HFFc6 (cell line): ENCODE data around the gene SYT13. TPM values are rescaled to one million over a fixed set of nuclear protein-coding genes. Genes with fewer than 3 reads are reported as not detected.

Experiments
- DNase-seq: peaks from one replicate; pipeline ENCODE4 v3.0.0-alpha.2; 2018
- H3K27ac Mint-ChIP-seq: 2 replicates; pipeline ENCODE4 v1.8.0; 2020; ENCODE audit warnings: mild to moderate bottlenecking, mixed read lengths
- H3K27me3 Mint-ChIP-seq: 2 replicates; pipeline ENCODE4 v1.8.0; 2021; ENCODE audit warnings: mild to moderate bottlenecking, moderate library complexity, mixed read lengths; ENCODE audit not compliant: insufficient read depth
- H3K36me3 Mint-ChIP-seq: 2 replicates; pipeline ENCODE4 v1.8.0; 2021; ENCODE audit warnings: low read depth, mixed read lengths
- H3K4me1 Mint-ChIP-seq: 2 replicates; pipeline ENCODE4 v1.8.0; 2020; ENCODE audit warnings: low read depth, mixed read lengths
- H3K4me3 Mint-ChIP-seq: 2 replicates; pipeline ENCODE4 v1.8.0; 2020; ENCODE audit warnings: mild to moderate bottlenecking, moderate library complexity, mixed read lengths
- H3K9me3 Mint-ChIP-seq: 2 replicates; pipeline ENCODE4 v1.8.0; 2020; ENCODE audit warnings: mild to moderate bottlenecking, mixed read lengths
- CTCF ChIP-seq: fragments of 200-600 bp; sonication (generic); IDR thresholded peaks from 2 replicates; pipeline ENCODE4 v1.5.0; 2021; ENCODE audit warnings: antibody characterized with exemption, mild to moderate bottlenecking
- total RNA-seq, 6 experiments: library from RNA; stranded (reverse); fragmentation: NEBNext Ultra II Directional; extraction: Animal tissue kit (Norgen Biotek cat#: 25700); gene quantifications; 2 replicates in 1 of 6; 3 replicates in 5 of 6; pipeline ENCODE4 v1.2.3, GENCODE V29; 2021

SYT13 gene
- total RNA-seq, 6 experiments from 2014 or later, result not detected

- Mint-ChIP-seq H3K27ac (no peak overlapping the region), H3K4me1 (no peaks in the 10 kb centered on the region), H3K9me3 (no peaks in the 10 kb centered on the region), H3K4me3 (no peak overlapping the region), H3K27me3 (peaks cover 20% of the 10 kb centered on the region), H3K36me3 (no peaks in the 10 kb centered on the region)
- no peak for DNase-seq
- TF ChIP-seq CTCF, result no peak
These were observed 60.9 kb downstream of the SYT13 start for GRCh38 chr11:45225277-45225676.

GRCh38 chr11:45224766-45225165 is 61.4 kb downstream of the SYT13 start:
- Mint-ChIP-seq H3K9me3 (no peaks in the 10 kb centered on the region), H3K36me3 (no peaks in the 10 kb centered on the region)

GRCh38 chr11:45223496-45223895 is 62.6 kb downstream of the SYT13 start:
- H3K27me3 Mint-ChIP-seq, result peaks cover 20% of the 10 kb centered on the region
- no peak overlapping the region for H3K27ac Mint-ChIP-seq
- H3K4me3 Mint-ChIP-seq, result no peak overlapping the region
- no peak for DNase-seq
- no peaks in the 10 kb centered on the region for H3K9me3 Mint-ChIP-seq
- no peaks in the 10 kb centered on the region for H3K36me3 Mint-ChIP-seq
- no peak for TF ChIP-seq CTCF
- H3K4me1 Mint-ChIP-seq, result no peaks in the 10 kb centered on the region

More at GRCh38 chr11:45224766-45225165, 61.4 kb downstream of the SYT13 start:
- TF ChIP-seq CTCF, result no peak
- H3K27me3 Mint-ChIP-seq, result peaks cover 20% of the 10 kb centered on the region
- no peak for DNase-seq
- no peaks in the 10 kb centered on the region for H3K4me1 Mint-ChIP-seq
- H3K4me3 Mint-ChIP-seq, result no peak overlapping the region
- H3K27ac Mint-ChIP-seq, result no peak overlapping the region

GRCh38 chr11:45219411-45219810 is 66.7 kb downstream of the SYT13 start:
- H3K9me3 Mint-ChIP-seq, result no peaks in the 10 kb centered on the region
- H3K27ac Mint-ChIP-seq, result no peak overlapping the region
- no peak for TF ChIP-seq CTCF
- H3K4me3 Mint-ChIP-seq, result no peak overlapping the region
- H3K36me3 Mint-ChIP-seq, result no peaks in the 10 kb centered on the region
- no peaks in the 10 kb centered on the region for H3K4me1 Mint-ChIP-seq
- peaks cover 20% of the 10 kb centered on the region for H3K27me3 Mint-ChIP-seq
- no peak for DNase-seq

GRCh38 chr11:45218705-45219104 is 67.4 kb downstream of the SYT13 start:
- Mint-ChIP-seq H3K27ac (no peak overlapping the region), H3K9me3 (no peaks in the 10 kb centered on the region), H3K4me1 (no peaks in the 10 kb centered on the region), H3K27me3 (peaks cover 17% of the 10 kb centered on the region), H3K4me3 (no peak overlapping the region), H3K36me3 (no peaks in the 10 kb centered on the region)
- DNase-seq, result no peak
- TF ChIP-seq CTCF, result no peak

- Mint-ChIP-seq H3K36me3 (no peaks in the 10 kb centered on the region), H3K27me3 (peaks cover 17% of the 10 kb centered on the region), H3K27ac (no peak overlapping the region), H3K4me3 (no peak overlapping the region), H3K9me3 (no peaks in the 10 kb centered on the region), H3K4me1 (no peaks in the 10 kb centered on the region)
- TF ChIP-seq CTCF, result no peak
- DNase-seq, result no peak
These were observed 68.2 kb downstream of the SYT13 start for GRCh38 chr11:45217991-45218390.
